Measurements from ENCODE around the gene TSHZ1.

DNA sequence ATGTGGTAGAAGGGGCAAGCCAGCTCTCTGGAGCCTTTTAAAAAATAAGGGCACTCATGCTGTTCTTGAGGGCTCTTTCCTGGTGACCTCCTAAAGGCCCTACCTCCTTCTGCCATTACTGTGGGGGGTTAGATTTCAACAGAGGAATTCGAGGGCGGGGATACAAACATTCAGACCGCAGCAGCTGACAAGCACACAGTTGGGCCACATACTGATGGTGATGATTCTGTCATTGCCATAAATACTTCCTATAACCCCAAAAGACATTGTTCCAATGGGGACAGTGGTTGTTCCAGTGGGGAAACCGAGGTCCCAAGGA, 67.0 kb downstream of the TSHZ1 start:
- TF ChIP-seq, protein P1, sequence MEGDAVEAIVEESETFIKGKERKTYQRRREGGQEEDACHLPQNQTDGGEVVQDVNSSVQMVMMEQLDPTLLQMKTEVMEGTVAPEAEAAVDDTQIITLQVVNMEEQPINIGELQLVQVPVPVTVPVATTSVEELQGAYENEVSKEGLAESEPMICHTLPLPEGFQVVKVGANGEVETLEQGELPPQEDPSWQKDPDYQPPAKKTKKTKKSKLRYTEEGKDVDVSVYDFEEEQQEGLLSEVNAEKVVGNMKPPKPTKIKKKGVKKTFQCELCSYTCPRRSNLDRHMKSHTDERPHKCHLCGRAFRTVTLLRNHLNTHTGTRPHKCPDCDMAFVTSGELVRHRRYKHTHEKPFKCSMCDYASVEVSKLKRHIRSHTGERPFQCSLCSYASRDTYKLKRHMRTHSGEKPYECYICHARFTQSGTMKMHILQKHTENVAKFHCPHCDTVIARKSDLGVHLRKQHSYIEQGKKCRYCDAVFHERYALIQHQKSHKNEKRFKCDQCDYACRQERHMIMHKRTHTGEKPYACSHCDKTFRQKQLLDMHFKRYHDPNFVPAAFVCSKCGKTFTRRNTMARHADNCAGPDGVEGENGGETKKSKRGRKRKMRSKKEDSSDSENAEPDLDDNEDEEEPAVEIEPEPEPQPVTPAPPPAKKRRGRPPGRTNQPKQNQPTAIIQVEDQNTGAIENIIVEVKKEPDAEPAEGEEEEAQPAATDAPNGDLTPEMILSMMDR (IDR thresholded peaks at IDR 0.05), result no peak
- TF ChIP-seq POLR2A (IDR thresholded peaks at IDR 0.05), result no peak

All from esophagus squamous epithelium (tissue), 4 donors.